GM18502 (cell line): ENCODE results near the gene GM2A.
"Not testable (repeated sequence)": the region's sequence is repeated elsewhere in the genome, so short reads cannot be mapped to it uniquely, and the experiment has no call there.

Source experiments
- ATAC-seq: cut with Tn5 transposase; IDR thresholded peaks from one replicate; pipeline ENCODE4 v1.9.1; 2021; ENCODE audit warnings: mild to moderate bottlenecking; ENCODE audit not compliant: unreplicated experiment, poor library complexity

Gene GM2A

DNA sequence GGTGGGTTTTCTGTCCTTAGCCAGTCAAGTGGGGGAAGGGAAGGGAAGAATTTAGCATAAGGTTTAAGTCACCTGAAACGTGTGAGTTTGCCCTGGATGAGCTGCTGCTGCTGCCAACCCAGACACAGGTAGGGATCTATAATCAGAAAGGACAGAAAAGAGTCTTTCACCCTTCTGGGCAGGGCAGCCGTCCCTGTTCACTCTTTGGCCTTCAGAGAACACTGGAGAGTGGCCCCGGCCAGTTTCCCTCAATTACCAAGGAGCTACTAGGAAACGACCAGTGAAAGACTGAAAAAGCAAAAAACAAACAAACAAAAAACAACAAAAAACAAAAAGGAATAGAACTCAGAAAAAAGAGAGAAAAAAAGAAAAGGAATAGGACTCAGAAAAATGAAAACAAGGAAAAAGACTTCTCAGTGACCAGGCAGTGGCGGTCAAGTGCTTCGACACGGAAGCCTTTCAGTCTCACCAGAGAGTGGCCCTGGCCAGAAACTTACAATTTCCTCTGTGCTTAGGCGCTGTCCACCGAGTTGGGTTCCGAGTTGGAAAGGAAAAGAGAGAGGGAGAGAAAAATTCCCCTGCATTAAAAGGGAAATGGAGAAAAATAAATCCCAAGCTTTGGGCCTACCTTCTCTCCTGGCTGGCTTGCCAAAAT lies 2.5 kb upstream of the GM2A start:
- no peak for ATAC-seq

DNA sequence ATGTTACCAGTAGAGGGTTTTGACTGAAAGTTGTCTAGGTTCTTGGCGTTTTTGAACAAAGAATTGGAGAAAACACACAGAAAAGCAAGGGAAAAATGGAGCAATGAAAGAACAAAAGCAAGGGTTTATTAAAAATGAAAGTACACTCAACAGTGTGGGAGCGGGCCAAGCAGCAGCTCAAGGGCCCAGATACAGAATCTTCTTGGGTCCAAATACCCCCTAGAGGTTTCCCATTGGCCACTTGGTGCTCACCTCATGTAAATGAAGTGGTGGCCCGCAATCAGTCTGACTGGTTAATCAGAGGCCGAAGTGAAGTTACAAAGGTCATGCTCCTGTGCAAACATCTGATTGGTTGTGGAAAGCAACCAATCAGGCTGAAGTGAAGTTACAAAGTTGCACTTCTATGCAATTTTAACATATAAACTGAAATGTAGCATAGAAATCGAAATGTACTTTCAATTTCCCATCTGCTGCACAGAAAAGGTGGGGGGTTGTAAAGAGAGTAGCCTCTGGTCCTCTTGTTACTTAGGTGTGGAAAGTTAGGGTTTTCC lies 1.9 kb upstream of the GM2A start:
- no peak for ATAC-seq

DNA sequence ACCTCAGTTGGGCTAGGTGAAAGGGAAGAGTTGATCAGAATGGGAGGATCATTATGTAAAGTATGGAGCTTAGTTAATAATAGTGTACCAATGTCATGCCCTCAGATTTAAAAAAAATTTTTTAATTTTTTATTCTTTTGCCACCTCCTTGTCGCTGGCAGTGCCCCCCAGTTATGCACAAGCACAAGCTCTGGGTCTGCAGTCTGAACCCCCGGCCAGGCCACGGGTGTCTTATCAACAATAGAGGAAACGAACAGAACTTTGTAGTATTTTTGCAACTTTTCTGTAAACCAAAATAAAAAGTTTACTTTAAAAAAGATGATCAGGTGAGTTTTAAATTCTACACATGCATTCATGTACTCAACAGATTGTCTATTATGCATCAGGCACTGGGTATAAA lies 1.4 kb upstream of the GM2A start:
- ATAC-seq: no peak

DNA sequence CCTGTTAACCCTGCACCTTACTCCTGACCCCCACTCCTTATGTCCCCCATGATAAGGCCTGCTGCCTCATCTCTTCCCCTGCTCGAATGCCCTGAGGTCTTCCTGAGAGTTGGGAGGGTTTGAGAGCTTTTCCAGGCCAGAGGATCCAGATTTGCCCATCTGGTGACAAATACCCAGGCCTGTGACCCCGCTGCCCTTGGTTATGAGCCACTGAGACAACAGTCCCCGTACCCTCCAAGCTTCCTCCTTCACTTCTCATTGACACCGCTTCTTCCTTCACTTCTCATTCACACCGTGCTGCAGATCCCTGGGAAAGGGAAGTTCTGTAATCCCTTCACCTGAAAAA lies 593 bp downstream of the GM2A start:
- no peak for ATAC-seq

DNA sequence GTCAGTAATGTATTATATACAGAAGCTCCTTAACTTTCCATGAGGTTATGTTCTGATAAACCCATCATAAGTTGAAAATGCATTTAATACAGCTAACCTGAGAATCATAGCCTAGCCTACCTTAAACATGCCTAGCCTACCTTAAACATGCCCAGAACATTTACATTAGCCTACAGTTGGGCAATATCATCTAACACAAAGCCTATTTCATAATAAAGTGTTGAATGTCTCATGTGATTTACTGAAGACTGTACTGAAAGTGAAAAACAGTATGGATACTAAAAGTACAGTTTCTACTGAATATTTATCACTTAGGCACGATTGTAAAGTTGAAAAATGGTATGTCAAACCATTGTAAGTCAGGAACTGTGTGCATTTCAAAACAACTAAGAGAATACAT lies 1.6 kb downstream of the GM2A start:
- no peak for ATAC-seq

DNA sequence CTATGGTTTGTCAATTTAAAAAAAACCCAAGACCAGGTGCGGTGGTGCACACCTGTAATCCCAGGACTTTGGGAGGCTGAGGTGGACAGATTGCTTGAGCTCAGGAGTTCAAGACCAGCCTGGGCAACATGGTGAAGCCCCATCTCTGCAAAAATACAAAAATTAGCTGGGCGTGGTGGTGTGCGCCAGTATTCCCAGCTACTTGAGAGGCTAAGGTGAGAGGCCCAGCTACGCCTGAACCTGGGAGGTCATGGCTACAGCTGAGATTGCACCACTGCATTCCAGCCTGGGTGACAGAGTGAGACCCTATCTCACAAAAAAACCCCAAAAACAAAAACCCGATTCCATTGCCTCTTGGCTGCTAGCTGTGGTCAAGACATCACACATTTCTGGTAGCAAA lies 2.0 kb downstream of the GM2A start:
- ATAC-seq: not testable (repeated sequence)

DNA sequence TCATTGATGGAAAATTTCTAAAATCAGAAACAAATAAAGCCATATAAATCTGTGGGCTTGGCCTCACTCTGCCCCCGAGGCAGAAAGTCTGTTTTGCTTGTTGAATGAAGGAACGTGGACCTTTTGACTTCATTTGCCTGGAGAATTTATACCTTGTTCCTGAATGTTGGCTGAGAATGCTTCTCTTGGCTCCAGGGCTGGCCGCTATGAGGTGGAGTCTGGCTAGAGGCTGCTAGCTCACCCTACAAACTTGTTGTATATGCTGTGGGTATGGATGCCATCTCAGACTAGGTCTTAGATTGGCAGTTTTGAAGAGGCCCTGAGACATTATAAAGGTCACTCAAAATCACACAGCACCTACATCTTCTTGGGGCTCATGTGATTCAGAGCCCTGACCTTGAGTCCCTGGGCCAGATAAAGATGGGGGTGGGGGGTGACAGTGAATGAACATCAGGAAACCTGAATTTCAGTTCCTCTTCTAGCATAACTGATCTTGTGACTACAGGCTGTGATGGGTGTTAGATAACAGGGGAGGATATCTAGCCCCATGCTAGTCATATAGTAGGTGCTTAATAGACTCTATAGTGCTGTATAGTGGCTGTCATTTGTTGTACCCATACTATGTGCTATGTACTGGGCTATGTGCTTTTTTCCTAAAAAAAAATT lies 2.8 kb downstream of the GM2A start:
- peak; percentile 53 for ATAC-seq

DNA sequence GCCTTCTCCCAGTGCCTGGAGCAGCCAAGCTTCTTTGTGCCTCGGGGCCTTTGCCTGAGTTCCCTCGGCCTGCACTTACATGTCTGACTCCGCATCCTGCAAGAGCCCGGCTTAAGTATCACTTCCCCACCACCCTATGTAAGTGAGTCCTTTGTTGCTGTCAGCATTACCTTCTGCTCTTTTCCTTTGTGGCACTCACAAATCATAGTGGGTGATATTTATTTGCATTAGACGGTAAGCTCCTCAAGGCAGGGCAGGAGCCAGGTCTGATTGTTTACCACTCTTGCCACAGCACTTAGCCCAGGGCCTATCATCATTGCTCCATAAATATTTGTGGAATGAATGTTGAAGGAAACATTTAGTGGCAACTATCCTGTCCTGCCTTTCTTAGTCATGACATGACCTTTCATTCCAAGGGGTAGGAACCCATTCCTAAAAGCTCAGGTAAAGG lies 4.8 kb downstream of the GM2A start:
- peak; percentile 33 for ATAC-seq

DNA sequence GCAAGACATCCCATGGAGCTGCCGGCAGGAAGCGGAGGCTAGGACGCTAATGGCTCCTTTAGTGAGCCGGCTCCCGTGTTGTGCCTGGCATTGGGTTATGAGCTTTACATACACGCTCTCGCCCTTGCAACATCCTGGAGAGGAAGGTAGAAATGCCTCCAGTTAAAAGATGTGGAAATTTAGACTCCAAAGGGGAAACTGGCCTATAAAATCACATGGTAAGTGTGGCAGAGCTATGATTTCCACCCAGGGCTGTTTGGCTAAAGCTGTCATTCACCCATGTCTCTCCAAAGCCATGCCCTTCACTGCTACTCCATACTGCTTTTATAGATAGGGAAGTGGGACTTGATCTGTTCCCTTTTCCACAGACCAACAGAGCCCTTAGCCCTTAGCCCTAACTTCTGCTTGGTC lies 5.2 kb downstream of the GM2A start:
- no peak for ATAC-seq

DNA sequence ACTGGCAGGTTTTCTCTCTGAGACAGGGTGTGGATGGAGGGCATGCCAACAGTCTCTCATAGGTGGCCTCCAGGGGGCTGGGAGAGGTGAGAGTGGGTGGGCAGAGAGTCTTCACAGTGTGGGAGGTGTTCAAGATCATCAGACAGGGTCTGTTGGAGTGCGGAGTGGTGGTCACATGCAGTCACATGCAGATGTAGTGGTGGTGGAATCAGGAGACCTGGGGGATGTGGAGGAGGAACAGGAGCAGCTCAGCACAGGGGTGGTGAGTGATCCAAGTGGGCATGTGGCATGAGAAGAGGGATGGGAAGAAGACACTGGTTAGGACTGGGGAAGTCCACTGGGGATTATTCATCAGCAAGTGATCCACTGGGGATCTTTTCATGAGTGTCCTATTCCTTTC lies 5.8 kb downstream of the GM2A start:
- ATAC-seq: no peak

DNA sequence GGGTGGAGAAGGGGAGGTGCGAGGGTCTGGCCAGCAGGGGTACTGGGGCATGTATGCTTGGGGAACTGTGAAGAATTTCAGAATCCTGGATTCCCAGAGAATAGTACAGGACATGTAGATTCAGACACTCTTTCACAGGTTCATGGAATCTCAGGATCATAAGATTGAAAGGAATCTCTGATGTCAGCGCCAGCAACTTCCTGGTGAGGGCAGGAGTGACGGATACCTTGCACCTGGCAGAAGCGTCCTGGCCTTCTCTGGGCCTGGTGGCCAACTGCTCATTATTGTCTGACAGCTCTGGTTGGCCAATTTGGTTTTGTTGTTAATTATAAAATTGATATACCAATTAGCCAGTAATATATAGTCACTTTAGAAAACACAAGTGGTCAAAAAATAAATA lies 6.9 kb downstream of the GM2A start:
- ATAC-seq: no peak

DNA sequence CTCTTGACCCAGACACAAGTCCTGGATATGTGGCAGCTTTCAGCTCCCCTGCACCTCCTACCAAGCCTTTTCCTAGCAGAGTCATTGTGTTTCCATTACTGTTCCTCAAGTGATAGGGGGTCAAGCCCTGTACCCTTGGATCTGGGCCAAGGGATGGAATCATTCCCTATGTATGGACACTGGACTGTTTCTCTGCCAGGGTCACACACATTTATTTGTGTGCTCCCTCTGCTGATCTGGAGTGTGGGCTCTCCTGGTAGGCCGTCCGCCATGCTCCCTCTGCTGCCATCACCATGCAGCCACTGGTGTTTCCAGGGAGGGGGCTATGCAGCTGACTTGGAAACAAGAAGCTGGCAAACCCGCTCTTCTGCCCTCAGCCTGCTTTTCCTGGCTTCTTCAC lies 9.5 kb downstream of the GM2A start:
- ATAC-seq: no peak

DNA sequence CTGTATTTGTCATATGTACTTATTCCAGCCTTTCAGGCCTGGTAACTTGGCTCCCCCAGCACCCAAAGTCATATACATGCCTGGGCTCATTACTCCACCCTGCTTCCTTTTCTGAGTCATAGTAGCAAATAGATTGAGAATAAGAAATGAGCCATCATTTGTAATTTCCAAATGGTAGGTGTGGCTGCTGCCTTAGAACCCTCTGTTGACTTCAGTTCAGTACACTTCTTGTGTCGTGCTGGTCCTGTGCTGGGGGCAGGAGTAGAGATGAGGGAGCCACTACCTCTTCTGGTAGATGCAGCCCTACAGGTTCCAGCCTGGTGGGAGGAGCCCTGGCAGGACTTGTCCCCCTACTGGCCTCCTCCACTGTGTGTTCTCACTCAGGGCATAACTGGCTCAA lies 11.1 kb downstream of the GM2A start:
- ATAC-seq: peak; percentile 76

DNA sequence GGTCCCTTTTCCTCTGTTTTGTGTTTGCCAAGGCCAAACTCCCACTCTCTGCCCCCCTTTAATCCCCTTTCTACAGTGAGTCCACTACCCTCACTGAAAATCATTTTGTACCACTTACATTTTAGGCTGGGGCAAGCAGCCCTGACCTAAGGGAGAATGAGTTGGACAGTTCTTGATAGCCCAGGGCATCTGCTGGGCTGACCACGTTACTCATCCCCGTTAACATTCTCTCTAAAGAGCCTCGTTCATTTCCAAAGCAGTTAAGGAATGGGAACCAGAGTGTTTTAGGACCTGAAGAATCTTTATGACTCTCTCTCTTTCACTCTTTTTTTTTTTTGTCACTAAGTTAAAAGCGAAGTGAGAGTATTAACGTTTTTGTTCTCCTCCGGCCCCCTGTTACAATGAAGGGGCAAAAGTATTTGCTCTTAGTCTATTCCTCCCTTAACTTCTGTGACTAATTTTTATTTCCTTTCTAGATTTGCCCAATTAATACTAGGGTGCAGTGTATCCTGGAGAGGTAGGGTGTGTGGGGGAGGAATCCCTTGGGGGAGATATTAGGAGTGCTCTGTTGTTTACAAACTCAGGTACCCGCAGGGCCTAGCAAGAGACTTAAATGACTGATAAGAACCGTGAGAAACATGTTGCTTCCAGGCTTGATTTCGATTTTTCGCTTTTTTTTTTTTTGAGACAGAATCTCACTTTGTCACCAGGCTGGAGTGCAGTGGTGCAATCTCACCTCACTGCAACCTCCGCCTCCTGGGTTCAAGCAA lies 14.7 kb downstream of the GM2A start:
- ATAC-seq: no peak

DNA sequence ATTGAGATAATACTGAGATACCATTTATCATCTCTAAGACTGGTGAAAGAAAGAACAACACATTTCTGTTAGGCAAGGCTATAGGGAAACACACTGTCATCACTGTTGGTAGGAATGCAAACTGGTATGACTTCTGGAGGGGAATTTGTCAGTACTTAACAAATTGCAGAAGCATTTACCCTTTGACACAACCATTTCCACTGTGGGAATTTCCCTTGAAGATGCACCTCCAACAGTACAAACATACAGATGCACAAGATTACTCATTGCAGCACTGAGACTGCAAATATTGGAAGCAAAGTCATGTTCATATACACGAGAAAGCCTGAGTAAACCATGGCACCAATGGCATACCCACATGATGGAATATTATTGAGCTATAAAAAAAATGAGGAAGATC lies 17.6 kb downstream of the GM2A start:
- ATAC-seq: peak; percentile 96

DNA sequence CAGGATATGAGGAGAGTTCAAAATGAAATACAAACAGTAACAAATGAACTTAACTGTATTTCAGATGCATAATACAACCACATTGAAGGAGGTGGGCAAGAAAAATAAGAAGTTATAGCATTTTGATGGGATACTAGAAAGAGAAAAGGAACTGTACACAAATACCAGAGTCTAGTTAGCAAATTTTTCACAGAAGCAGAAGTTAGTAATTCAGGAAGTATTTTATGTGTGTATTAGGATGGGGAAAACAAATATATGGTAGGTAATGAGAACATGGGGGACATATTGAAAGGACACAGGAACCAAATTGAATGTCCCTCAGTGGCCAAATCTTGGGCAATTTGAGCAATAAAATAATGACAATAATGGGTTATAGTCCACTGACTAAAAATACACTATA lies 18.4 kb downstream of the GM2A start:
- no peak for ATAC-seq

DNA sequence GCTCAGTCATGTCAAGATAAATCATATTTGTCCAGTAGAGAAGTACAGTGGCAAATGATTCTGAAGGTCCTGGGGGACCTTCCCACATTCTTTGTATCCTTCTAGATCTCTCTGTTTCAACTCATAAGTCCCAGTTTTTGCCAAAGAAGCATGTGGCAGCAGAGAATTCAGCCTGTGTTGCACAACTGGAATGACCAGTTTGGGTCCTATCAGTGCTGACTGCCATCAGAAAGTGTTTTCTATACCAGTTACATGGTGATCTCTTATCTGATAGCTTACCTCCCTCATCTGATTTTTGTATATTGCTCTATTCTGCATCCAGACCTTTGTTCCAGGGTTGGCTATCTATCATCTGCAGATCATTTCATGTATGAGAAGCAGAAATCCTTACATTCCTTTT lies 21.7 kb downstream of the GM2A start:
- no peak for ATAC-seq

DNA sequence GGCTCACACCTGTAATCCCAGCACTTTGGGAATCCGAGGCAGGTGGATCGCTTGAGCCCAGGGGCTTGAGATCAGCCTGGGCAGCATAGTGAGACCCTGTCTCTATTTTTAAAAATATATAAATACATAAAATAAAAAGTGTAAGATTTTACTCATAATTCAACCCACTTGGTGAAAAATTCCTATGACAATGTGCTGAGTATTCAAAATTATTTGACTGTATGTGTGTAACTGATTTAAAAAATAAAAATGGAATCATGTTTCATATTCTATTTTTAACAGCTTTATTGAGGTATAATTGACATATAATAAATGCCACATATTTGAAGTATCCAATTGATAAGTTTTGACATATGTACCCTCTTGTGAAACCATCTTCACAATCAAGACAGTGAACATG lies 22.8 kb downstream of the GM2A start:
- no peak for ATAC-seq

DNA sequence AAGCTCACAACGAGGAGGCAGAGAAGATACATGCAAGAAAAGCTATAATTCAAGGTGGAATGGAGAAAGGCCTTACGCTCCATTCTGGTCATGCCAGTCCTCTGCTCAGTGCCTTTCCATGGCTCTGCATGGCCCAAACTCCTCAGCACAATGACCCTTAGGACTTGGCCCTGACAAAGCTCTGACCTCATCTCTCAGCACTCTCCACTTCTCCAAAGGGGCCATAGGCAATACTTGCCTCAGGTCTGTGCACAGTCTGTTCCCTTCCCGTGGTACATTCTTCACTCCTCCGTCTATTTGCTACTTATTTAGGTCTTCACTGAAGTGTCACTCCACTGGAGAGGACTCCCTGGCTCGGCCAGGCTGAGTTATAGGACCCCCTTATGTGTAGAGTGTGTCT lies 25.9 kb downstream of the GM2A start:
- ATAC-seq: no peak

DNA sequence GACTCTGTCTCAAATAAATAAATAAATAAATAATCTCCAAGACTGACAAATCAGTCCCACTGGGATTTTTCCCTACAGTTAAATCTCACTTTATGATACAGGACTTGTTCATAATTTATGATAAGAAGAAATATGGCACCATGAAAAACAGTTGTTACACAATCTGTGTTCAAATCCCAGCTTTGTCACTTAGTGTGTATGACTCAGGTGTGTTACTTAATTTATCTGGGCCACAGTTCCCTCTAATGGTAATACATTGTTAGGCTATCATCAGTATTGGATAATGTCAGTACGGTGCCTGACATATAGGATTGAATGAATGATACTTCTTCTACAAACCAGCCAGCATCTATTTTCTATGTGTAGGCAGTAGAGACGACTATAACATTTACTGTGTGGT lies 27.5 kb downstream of the GM2A start:
- ATAC-seq: no peak

DNA sequence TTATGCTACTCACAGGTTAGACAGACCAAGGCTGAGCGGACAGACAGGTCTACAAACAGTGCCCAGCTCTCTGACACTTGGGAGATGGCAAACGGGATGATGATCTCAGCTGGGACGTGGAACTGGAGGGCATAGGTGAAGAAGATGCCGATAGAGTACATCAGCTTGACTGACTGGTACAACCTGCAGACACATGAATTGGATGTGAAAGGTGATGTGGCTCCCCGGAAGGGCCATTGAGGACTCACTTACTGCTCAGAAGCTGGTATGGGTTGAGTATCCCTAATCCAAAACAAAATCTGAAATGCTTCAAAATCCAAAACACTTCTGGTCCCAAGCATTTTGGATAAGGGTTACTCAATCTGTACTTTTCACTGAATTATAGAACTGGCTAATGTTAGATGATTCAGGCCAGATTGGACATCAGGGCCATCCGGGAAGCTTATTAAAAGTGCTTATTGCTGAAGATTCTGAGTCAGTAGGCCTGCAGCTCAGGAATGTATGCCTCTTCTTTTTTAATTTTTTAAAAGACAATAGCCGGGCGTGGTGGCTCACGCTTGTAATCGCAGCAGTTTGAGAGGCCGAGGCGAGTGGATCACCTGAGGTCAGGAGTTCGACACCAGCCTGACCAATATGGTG lies 28.1 kb downstream of the GM2A start:
- ATAC-seq: no peak
